Calu3 (cell line): Measurements from ENCODE around the gene BCR. TPM values are rescaled to one million over a fixed set of nuclear protein-coding genes. Genes with fewer than 3 reads are reported as not detected.

Source experiments
- BruUV-seq: library from RNA; stranded (reverse); fragments of 400-500 nt; replicated peaks from 2 replicates; lab custom pipeline; 2021; lab: Mats Ljungman, UMichigan
- CTCF ChIA-PET: fragments of 300-600 bp; sonication (Branson Sonifier 250); formaldehyde crosslinking; loops from one replicate; lab custom pipeline; 2022; ENCODE audit warnings: antibody characterized with exemption; lab: Charles Lee
- DNase-seq: peaks from one replicate; pipeline ENCODE4 v3.0.0; 2022
- H3K27ac Mint-ChIP-seq: one replicate; pipeline ENCODE4 v1.8.0; 2022; ENCODE audit warnings: mixed read lengths; ENCODE audit not compliant: unreplicated experiment
- H3K27me3 Mint-ChIP-seq: one replicate; pipeline ENCODE4 v1.8.0; 2022; ENCODE audit warnings: mixed read lengths; ENCODE audit not compliant: unreplicated experiment
- H3K36me3 Mint-ChIP-seq: one replicate; pipeline ENCODE4 v1.8.0; 2022; ENCODE audit warnings: mild to moderate bottlenecking, moderate library complexity, mixed read lengths; ENCODE audit not compliant: insufficient read depth, unreplicated experiment
- H3K4me1 Mint-ChIP-seq: one replicate; pipeline ENCODE4 v1.8.0; 2022; ENCODE audit warnings: mild to moderate bottlenecking, low read depth, mixed read lengths; ENCODE audit not compliant: unreplicated experiment
- H3K4me3 Mint-ChIP-seq: one replicate; pipeline ENCODE4 v1.8.0; 2022; ENCODE audit warnings: mild to moderate bottlenecking, low read depth, moderate library complexity, mixed read lengths; ENCODE audit not compliant: unreplicated experiment
- H3K9me3 Mint-ChIP-seq: one replicate; pipeline ENCODE4 v1.8.0; 2022; ENCODE audit warnings: low read depth, mixed read lengths; ENCODE audit not compliant: unreplicated experiment
- intact Hi-C: fragments of 100-400 bp; cut with micrococcal nuclease; formaldehyde crosslinking; loops from one replicate; pipeline ENCODE4 v1.10.0; 2022; ENCODE audit not compliant: unreplicated experiment
- total RNA-seq: library from RNA; stranded (reverse); gene quantifications from 2 replicates; pipeline ENCODE4 v1.2.3, GENCODE V29; 2022
- TF ChIP-seq, protein P1 (sequence below): fragments of 200-600 bp; IDR thresholded peaks from one replicate; pipeline ENCODE4 v1.8.0; 2022; ENCODE audit warnings: antibody characterized with exemption; ENCODE audit not compliant: unreplicated experiment

The BCR gene
- total RNA-seq, 1 experiment from 2014 or later = 83.6 TPM

DNA sequence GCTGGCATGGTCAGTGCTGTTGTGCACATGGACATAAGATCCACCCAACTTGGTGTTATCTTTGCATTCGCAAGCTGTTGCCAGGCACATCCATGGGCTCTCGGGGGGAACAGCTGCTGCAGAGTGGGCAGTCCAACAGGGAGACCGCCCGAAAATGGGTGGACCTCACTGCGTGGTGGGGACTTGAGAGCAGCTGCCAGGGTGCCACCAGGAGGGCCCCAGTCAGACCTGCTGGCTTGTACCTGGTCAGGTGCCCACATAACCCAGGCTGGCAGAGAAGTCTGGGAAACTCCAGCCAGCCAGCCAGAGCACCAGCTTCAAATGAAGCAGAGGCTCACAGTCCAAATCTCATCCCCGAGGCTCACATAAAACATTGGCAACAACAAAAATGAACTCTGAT, 120.2 kb downstream of the BCR start:
- H3K27me3 Mint-ChIP-seq = no peaks in the 10 kb centered on the region
- TF ChIP-seq, protein P1, sequence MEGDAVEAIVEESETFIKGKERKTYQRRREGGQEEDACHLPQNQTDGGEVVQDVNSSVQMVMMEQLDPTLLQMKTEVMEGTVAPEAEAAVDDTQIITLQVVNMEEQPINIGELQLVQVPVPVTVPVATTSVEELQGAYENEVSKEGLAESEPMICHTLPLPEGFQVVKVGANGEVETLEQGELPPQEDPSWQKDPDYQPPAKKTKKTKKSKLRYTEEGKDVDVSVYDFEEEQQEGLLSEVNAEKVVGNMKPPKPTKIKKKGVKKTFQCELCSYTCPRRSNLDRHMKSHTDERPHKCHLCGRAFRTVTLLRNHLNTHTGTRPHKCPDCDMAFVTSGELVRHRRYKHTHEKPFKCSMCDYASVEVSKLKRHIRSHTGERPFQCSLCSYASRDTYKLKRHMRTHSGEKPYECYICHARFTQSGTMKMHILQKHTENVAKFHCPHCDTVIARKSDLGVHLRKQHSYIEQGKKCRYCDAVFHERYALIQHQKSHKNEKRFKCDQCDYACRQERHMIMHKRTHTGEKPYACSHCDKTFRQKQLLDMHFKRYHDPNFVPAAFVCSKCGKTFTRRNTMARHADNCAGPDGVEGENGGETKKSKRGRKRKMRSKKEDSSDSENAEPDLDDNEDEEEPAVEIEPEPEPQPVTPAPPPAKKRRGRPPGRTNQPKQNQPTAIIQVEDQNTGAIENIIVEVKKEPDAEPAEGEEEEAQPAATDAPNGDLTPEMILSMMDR = no peak
- H3K4me1 Mint-ChIP-seq = no peaks in the 10 kb centered on the region
- H3K9me3 Mint-ChIP-seq = no peaks in the 10 kb centered on the region
- BruUV-seq = no TSS peak
- H3K36me3 Mint-ChIP-seq = peaks cover 39% of the 10 kb centered on the region
- no peak for DNase-seq
- CTCF ChIA-PET = no interaction called here
- intact Hi-C loops = no loop called here
- no peak overlapping the region for H3K27ac Mint-ChIP-seq
- no peak overlapping the region for H3K4me3 Mint-ChIP-seq

DNA sequence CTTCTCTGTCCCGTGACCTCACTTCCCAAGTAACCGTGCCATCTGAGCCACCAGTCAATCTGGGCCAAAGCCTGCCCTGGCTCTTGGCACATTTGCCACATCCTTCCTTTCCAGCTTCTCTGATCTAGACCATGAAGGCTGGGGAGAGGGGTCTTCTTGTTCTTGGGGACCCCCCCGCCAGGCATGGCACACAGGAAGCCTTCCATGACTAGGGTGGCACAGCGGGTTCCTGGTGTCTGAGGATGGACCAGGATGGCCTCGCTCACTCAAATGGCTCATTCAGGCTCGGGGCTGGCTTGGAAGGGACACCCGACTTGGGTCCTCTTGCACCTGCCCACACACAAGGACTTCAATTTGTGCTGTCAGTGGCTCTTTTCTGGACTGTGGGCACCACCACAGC, 121.3 kb downstream of the BCR start:
- CTCF ChIA-PET = no interaction called here
- no peak for DNase-seq
- H3K4me1 Mint-ChIP-seq = no peaks in the 10 kb centered on the region
- BruUV-seq = no TSS peak
- H3K36me3 Mint-ChIP-seq = peaks cover 34% of the 10 kb centered on the region
- no peak overlapping the region for H3K27ac Mint-ChIP-seq
- TF ChIP-seq, protein P1 = no peak
- H3K27me3 Mint-ChIP-seq = no peaks in the 10 kb centered on the region
- no peak overlapping the region for H3K4me3 Mint-ChIP-seq
- no peaks in the 10 kb centered on the region for H3K9me3 Mint-ChIP-seq
- intact Hi-C loops = no loop called here

DNA sequence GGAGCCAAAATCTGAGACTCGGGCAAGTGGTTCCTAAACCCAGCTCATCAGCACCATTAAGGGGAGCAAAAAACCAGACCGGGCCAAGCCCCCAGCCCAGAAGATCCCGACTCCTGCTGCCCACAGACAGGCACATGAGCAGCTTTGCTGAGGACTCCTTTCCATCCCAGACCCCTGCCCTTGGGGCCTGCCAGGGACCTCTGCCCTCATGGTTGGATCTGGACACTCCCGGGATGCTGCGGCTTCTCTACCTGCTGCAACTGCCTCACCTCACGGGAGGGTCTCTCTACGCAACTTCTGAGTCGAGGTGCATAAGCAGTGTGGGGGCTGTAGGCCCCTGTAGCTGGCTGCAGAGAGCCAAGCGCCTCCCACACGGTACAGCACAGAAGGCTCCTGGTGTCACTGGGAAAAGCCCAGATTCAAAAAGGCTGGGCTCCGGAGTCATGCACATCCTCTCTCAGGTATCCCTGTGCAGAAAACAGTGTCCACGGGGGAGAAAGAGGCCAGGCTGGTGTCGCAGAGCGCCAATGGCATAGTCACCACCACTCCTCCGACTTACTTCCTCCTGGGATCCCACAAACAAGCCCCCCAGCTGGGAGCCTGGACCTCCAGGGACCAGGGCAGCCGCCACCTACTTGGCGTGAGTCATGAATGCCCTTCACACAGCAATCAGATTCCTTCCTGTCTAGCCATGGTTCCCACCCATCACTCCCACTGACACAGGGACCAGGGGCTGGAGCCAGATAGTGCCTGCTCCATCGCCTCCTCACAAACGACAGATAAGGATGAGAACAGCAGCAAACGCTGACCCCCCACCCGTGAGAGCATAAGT, 122.1 kb downstream of the BCR start:
- no peak overlapping the region for H3K27ac Mint-ChIP-seq
- no peaks in the 10 kb centered on the region for H3K4me1 Mint-ChIP-seq
- DNase-seq = no peak
- intact Hi-C loops = no loop called here
- BruUV-seq = no TSS peak
- CTCF ChIA-PET = interaction anchor here (0.7 kb wide), 1 partner anchor 30 kb away, joined by 5 read pairs; no protein-coding TSS in a partner anchor
- TF ChIP-seq, protein P1 = no peak
- H3K9me3 Mint-ChIP-seq = no peaks in the 10 kb centered on the region
- H3K27me3 Mint-ChIP-seq = no peaks in the 10 kb centered on the region
- no peak overlapping the region for H3K4me3 Mint-ChIP-seq
- H3K36me3 Mint-ChIP-seq = peaks cover 32% of the 10 kb centered on the region

DNA sequence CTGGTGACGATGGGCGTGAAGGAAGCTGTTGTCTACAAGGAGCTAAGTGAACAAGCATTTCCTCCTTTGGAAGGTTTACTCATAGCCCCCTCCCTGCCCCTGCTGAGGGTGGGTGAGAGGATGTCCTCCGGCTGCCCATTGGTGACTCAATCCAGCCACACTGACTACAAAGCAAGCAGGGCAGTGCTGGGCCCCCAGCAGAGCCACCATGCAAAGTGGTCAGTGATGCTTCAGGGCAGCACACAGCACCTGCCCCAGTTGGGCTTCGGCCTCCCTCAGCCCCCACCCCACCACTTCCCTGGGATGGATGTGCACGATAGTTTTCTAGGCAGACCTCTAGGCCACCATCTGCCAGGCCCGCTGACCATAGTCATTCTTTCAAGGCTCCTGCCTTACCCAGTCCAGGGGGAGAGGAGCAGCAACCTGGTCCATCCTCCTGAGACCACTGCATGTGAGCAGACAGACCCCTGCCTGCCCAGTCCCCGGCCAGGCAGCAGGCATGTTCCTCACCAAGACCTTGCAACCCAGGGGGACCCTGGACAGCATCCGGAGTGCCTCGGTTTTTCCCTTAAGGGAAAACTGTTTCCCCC, 125.1 kb downstream of the BCR start:
- TF ChIP-seq, protein P1 = no peak
- no peak for DNase-seq
- Mint-ChIP-seq H3K4me1 (no peaks in the 10 kb centered on the region), H3K4me3 (no peak overlapping the region), H3K27me3 (no peaks in the 10 kb centered on the region), H3K27ac (no peak overlapping the region), H3K9me3 (no peaks in the 10 kb centered on the region), H3K36me3 (peaks cover 21% of the 10 kb centered on the region)
- CTCF ChIA-PET = no interaction called here
- no TSS peak for BruUV-seq
- intact Hi-C loops = no loop called here
